Neural progenitor cell (in vitro differentiated cells): ENCODE measurements around the gene TMEM229A. TPM values are rescaled to one million over a fixed set of nuclear protein-coding genes. Genes with fewer than 3 reads are reported as not detected.

Source experiments
- DNase-seq: peaks from one replicate; pipeline ENCODE4 v3.0.0-alpha.2; 2016; ENCODE audit warnings: low spot score
- H2AFZ ChIP-seq: fragments of 200-600 bp; sonication (generic); replicated peaks from 2 replicates; pipeline ENCODE4 v1.6.1; 2016; ENCODE audit warnings: antibody characterized with exemption
- H3F3A ChIP-seq: fragments of 200-600 bp; sonication (generic); 2 replicates; pipeline ENCODE4 v1.6.1; 2016; ENCODE audit warnings: antibody characterized with exemption, low read depth
- H3K27ac ChIP-seq: fragments of 200-600 bp; sonication (generic); 2 replicates; pipeline ENCODE4 v1.5.1; 2016; ENCODE audit warnings: mild to moderate bottlenecking
- H3K27me3 ChIP-seq: fragments of 200-600 bp; sonication (generic); 2 replicates; pipeline ENCODE4 v1.6.1; 2016; ENCODE audit warnings: mild to moderate bottlenecking, moderate library complexity
- H3K36me3 ChIP-seq: fragments of 200-600 bp; sonication (generic); 2 replicates; pipeline ENCODE4 v1.5.1; 2016
- H3K4me1 ChIP-seq: fragments of 200-600 bp; sonication (generic); 2 replicates; pipeline ENCODE4 v1.6.1; 2016; ENCODE audit warnings: mixed run types
- H3K4me2 ChIP-seq: fragments of 200-600 bp; sonication (generic); 2 replicates; pipeline ENCODE4 v1.6.1; 2016
- H3K4me3 ChIP-seq: fragments of 200-600 bp; sonication (generic); 2 replicates; pipeline ENCODE4 v1.5.1; 2016
- H3K79me2 ChIP-seq: fragments of 200-600 bp; sonication (generic); 2 replicates; pipeline ENCODE4 v1.6.1; 2016; ENCODE audit warnings: low read depth
- H3K9ac ChIP-seq: fragments of 200-600 bp; sonication (generic); 2 replicates; pipeline ENCODE4 v1.6.1; 2016
- H3K9me3 ChIP-seq: fragments of 200-600 bp; sonication (generic); 2 replicates; pipeline ENCODE4 v1.5.1; 2016; ENCODE audit warnings: low read depth
- H4K20me1 ChIP-seq: fragments of 200-600 bp; sonication (generic); 2 replicates; pipeline ENCODE4 v1.6.1; 2016; ENCODE audit warnings: low read depth
- H3K27ac Mint-ChIP-seq: 3 replicates; pipeline ENCODE4 v1.8.0; 2021; ENCODE audit warnings: mixed read lengths
- H3K27me3 Mint-ChIP-seq: 2 replicates; pipeline ENCODE4 v1.8.0; 2022; ENCODE audit warnings: low read depth, mild to moderate bottlenecking, inconsistent platforms, moderate library complexity, mixed read lengths; ENCODE audit not compliant: insufficient read depth
- H3K36me3 Mint-ChIP-seq: 3 replicates; pipeline ENCODE4 v1.8.0; 2021; ENCODE audit warnings: mixed read lengths
- H3K4me1 Mint-ChIP-seq: 3 replicates; pipeline ENCODE4 v1.8.0; 2021; ENCODE audit warnings: mixed read lengths
- H3K4me3 Mint-ChIP-seq: 3 replicates; pipeline ENCODE4 v1.8.0; 2021; ENCODE audit warnings: mild to moderate bottlenecking, moderate library complexity, mixed read lengths
- H3K9me3 Mint-ChIP-seq: 3 replicates; pipeline ENCODE4 v1.8.0; 2020; ENCODE audit warnings: mixed read lengths
- CTCF ChIP-seq: fragments of 200-600 bp; sonication (generic); IDR thresholded peaks from 2 replicates; pipeline ENCODE4 v1.5.1; 2017; ENCODE audit warnings: antibody characterized with exemption, mild to moderate bottlenecking
- EZH2 ChIP-seq: fragments of 200-600 bp; sonication (generic); IDR thresholded peaks from 2 replicates; pipeline ENCODE4 v1.6.1; 2017; ENCODE audit warnings: antibody characterized with exemption, mild to moderate bottlenecking, moderate library complexity
- EZH2phosphoT487 ChIP-seq: fragments of 200-600 bp; sonication (generic); IDR thresholded peaks from 2 replicates; pipeline ENCODE4 v1.6.1; 2017; ENCODE audit warnings: antibody characterized with exemption
- total RNA-seq: library from RNA; depleted of rRNA; stranded (reverse); fragments of >200 nt; gene quantifications from 2 replicates; pipeline ENCODE4 v1.2.3, GENCODE V29; 2015; ENCODE audit warnings: low replicate concordance

Gene TMEM229A
- total RNA-seq, 1 donor from 2014 or later = not detected

GRCh38 chr7:124031919-124032318, 948 bp downstream of the TMEM229A start:
- peak; percentile 32 for DNase-seq
- Histone ChIP-seq H2AFZ (peak overlapping the region; percentile 89), H3K4me3 (peak overlapping the region; percentile 57), H3K9ac (no peak overlapping the region), H3K79me2 (no peaks in the 10 kb centered on the region), H3K27ac (no peak overlapping the region), H3K36me3 (no peaks in the 10 kb centered on the region), H3K4me2 (peak overlapping the region; percentile 92), H3K27me3 (peaks cover 58% of the 10 kb centered on the region), H4K20me1 (no peaks in the 10 kb centered on the region), H3F3A (peaks cover 18% of the 10 kb centered on the region), H3K4me1 (peaks cover 12% of the 10 kb centered on the region), H3K9me3 (no peaks in the 10 kb centered on the region)
- TF ChIP-seq CTCF = no peak
- peak; percentile 52 for TF ChIP-seq EZH2
- H3K27me3 Mint-ChIP-seq = peaks cover 8% of the 10 kb centered on the region
- peak overlapping the region; percentile 65 for H3K27ac Mint-ChIP-seq
- peak overlapping the region; percentile 98 for H3K4me3 Mint-ChIP-seq
- H3K36me3 Mint-ChIP-seq = no peaks in the 10 kb centered on the region
- peaks cover 28% of the 10 kb centered on the region for H3K4me1 Mint-ChIP-seq
- no peaks in the 10 kb centered on the region for H3K9me3 Mint-ChIP-seq

GRCh38 chr7:124031406-124031805, 1.5 kb downstream of the TMEM229A start:
- peak overlapping the region; percentile 57 for H3K4me3 ChIP-seq
- peak overlapping the region; percentile 92 for H3K4me2 ChIP-seq

GRCh38 chr7:124030964-124031363, 1.9 kb downstream of the TMEM229A start:
- Mint-ChIP-seq H3K4me3 (peak overlapping the region; percentile 98), H3K4me1 (peaks cover 28% of the 10 kb centered on the region), H3K27me3 (peaks cover 5% of the 10 kb centered on the region), H3K36me3 (no peaks in the 10 kb centered on the region), H3K27ac (no peak overlapping the region), H3K9me3 (no peaks in the 10 kb centered on the region)
- no peak overlapping the region for H3K4me2 ChIP-seq
- H3K9me3 ChIP-seq = no peaks in the 10 kb centered on the region
- no peaks in the 10 kb centered on the region for H3K79me2 ChIP-seq
- no peak overlapping the region for H2AFZ ChIP-seq
- H3K4me1 ChIP-seq = peaks cover 12% of the 10 kb centered on the region
- DNase-seq = no peak
- no peak for TF ChIP-seq EZH2phosphoT487
- TF ChIP-seq CTCF = no peak
- no peak for TF ChIP-seq EZH2
- H3K9ac ChIP-seq = no peak overlapping the region
- peaks cover 58% of the 10 kb centered on the region for H3K27me3 ChIP-seq
- H4K20me1 ChIP-seq = no peaks in the 10 kb centered on the region
- no peak overlapping the region for H3K27ac ChIP-seq
- peaks cover 18% of the 10 kb centered on the region for H3F3A ChIP-seq
- no peaks in the 10 kb centered on the region for H3K36me3 ChIP-seq
- no peak overlapping the region for H3K4me3 ChIP-seq

More at GRCh38 chr7:124031406-124031805, 1.5 kb downstream of the TMEM229A start:
- no peak overlapping the region for H3K27ac ChIP-seq
- Mint-ChIP-seq H3K27ac (no peak overlapping the region), H3K9me3 (no peaks in the 10 kb centered on the region), H3K4me1 (peaks cover 28% of the 10 kb centered on the region), H3K27me3 (peaks cover 5% of the 10 kb centered on the region), H3K4me3 (peak overlapping the region; percentile 98), H3K36me3 (no peaks in the 10 kb centered on the region)
- H4K20me1 ChIP-seq = no peaks in the 10 kb centered on the region
- H3K27me3 ChIP-seq = peaks cover 58% of the 10 kb centered on the region
- H3K9ac ChIP-seq = no peak overlapping the region
- H3K9me3 ChIP-seq = no peaks in the 10 kb centered on the region
- no peak for TF ChIP-seq EZH2
- TF ChIP-seq EZH2phosphoT487 = no peak
- TF ChIP-seq CTCF = no peak
- peaks cover 12% of the 10 kb centered on the region for H3K4me1 ChIP-seq
- DNase-seq = no peak
- no peaks in the 10 kb centered on the region for H3K79me2 ChIP-seq
- no peak overlapping the region for H2AFZ ChIP-seq
- H3F3A ChIP-seq = peaks cover 18% of the 10 kb centered on the region
- no peaks in the 10 kb centered on the region for H3K36me3 ChIP-seq
